Measurements from ENCODE around the gene CEBPG.

Gene CEBPG

GRCh38 chr19:33373453-33374235 lies at the start of gene CEBPG:
TSS of gene CEBPG (plus strand) at chr19:33373709. CDS start at chr19:33379240, 5,531 bp downstream.
- H3K4me3 ChIP-seq (ENCODE audit: low read length, poor library complexity, severe bottlenecking): peak within 1 kb of the TSS; percentile 87
- H3K79me2 ChIP-seq (ENCODE audit: insufficient read depth, low read length): peaks cover 47% of the 10 kb centered on the region
- H3K9me3 ChIP-seq (ENCODE audit: insufficient read depth, low read depth, low read length): no peaks in the 10 kb centered on the region
- peak within 1 kb of the TSS; percentile 79 for H2AFZ ChIP-seq (ENCODE audit: low read length)
- peak within 1 kb of the TSS; percentile 86 for H3K9ac ChIP-seq (ENCODE audit: low read depth, low read length, poor library complexity, severe bottlenecking)
- H3K4me2 ChIP-seq (ENCODE audit: low read depth, low read length, poor library complexity, severe bottlenecking): peak within 1 kb of the TSS; percentile 90
- H3K36me3 ChIP-seq (ENCODE audit: insufficient read depth, low read length): peaks cover under 1% of the 10 kb centered on the region; the same call in 1 of the 2 replicates
- peaks cover 46% of the 10 kb centered on the region for H4K20me1 ChIP-seq (ENCODE audit: insufficient read depth, low read length, poor library complexity, severe bottlenecking)
- peaks cover 38% of the 10 kb centered on the region for H3K4me1 ChIP-seq (ENCODE audit: insufficient read depth, low read length, poor library complexity, severe bottlenecking)
- no peaks in the 10 kb centered on the region for H3K9me2 ChIP-seq (replicated peaks; ENCODE audit: low read depth, low read length)
- no peaks in the 10 kb centered on the region for H3F3A ChIP-seq (ENCODE audit: low read depth)
- no peaks in the 10 kb centered on the region for H3K27me3 ChIP-seq (ENCODE audit: insufficient read depth, low read length, poor library complexity, severe bottlenecking)
- TF ChIP-seq EZH2phosphoT487 (IDR thresholded peaks at IDR 0.05; ENCODE audit: borderline replicate concordance): no peak
- no peak for TF ChIP-seq CTCF (conservative IDR thresholded peaks at IDR 0.05; ENCODE audit: low read length)

GRCh38 chr19:33324628-33325027 lies 48.9 kb upstream of the CEBPG start:
- H2AFZ ChIP-seq (ENCODE audit: low read length): no peak overlapping the region
- no peaks in the 10 kb centered on the region for H3K27me3 ChIP-seq (ENCODE audit: insufficient read depth, low read length, poor library complexity, severe bottlenecking)
- H3K4me1 ChIP-seq (ENCODE audit: insufficient read depth, low read length, poor library complexity, severe bottlenecking): no peaks in the 10 kb centered on the region
- no peak overlapping the region for H3K9ac ChIP-seq (ENCODE audit: low read depth, low read length, poor library complexity, severe bottlenecking)
- no peaks in the 10 kb centered on the region for H3K36me3 ChIP-seq (ENCODE audit: insufficient read depth, low read length)
- H3K9me2 ChIP-seq (replicated peaks; ENCODE audit: low read depth, low read length): no peaks in the 10 kb centered on the region
- TF ChIP-seq CTCF (conservative IDR thresholded peaks at IDR 0.05; ENCODE audit: low read length) (no peak), EZH2phosphoT487 (IDR thresholded peaks at IDR 0.05; ENCODE audit: borderline replicate concordance) (no peak)
- no peaks in the 10 kb centered on the region for H3K9me3 ChIP-seq (ENCODE audit: insufficient read depth, low read depth, low read length)
- no peak overlapping the region for H3K4me3 ChIP-seq (ENCODE audit: low read length, poor library complexity, severe bottlenecking)
- H3K79me2 ChIP-seq (ENCODE audit: insufficient read depth, low read length): no peaks in the 10 kb centered on the region
- H3K4me2 ChIP-seq (ENCODE audit: low read depth, low read length, poor library complexity, severe bottlenecking): no peak overlapping the region
- no peaks in the 10 kb centered on the region for H3F3A ChIP-seq (ENCODE audit: low read depth)
- no peaks in the 10 kb centered on the region for H4K20me1 ChIP-seq (ENCODE audit: insufficient read depth, low read length, poor library complexity, severe bottlenecking)

- no peaks in the 10 kb centered on the region for H3K4me1 ChIP-seq (ENCODE audit: insufficient read depth, low read length, poor library complexity, severe bottlenecking)
- H3F3A ChIP-seq (ENCODE audit: low read depth): no peaks in the 10 kb centered on the region
- H3K79me2 ChIP-seq (ENCODE audit: insufficient read depth, low read length): no peaks in the 10 kb centered on the region
- H3K4me2 ChIP-seq (ENCODE audit: low read depth, low read length, poor library complexity, severe bottlenecking): no peak overlapping the region
- no peak overlapping the region for H3K4me3 ChIP-seq (ENCODE audit: low read length, poor library complexity, severe bottlenecking)
- H3K36me3 ChIP-seq (ENCODE audit: insufficient read depth, low read length): no peaks in the 10 kb centered on the region
- no peaks in the 10 kb centered on the region for H3K9me3 ChIP-seq (ENCODE audit: insufficient read depth, low read depth, low read length)
- H3K9ac ChIP-seq (ENCODE audit: low read depth, low read length, poor library complexity, severe bottlenecking): no peak overlapping the region
- no peaks in the 10 kb centered on the region for H3K27me3 ChIP-seq (ENCODE audit: insufficient read depth, low read length, poor library complexity, severe bottlenecking)
- H3K9me2 ChIP-seq (replicated peaks; ENCODE audit: low read depth, low read length): no peaks in the 10 kb centered on the region
- no peak for TF ChIP-seq EZH2phosphoT487 (IDR thresholded peaks at IDR 0.05; ENCODE audit: borderline replicate concordance)
- TF ChIP-seq CTCF (conservative IDR thresholded peaks at IDR 0.05; ENCODE audit: low read length): no peak
- H4K20me1 ChIP-seq (ENCODE audit: insufficient read depth, low read length, poor library complexity, severe bottlenecking): no peaks in the 10 kb centered on the region
- no peak overlapping the region for H2AFZ ChIP-seq (ENCODE audit: low read length)
Measured at GRCh38 chr19:33325920-33326319, 47.6 kb upstream of the CEBPG start.

All from Loucy (cell line).